Muscle of leg (tissue), 11 donors: ENCODE data around the gene PKN3. TPM values are rescaled to one million over a fixed set of nuclear protein-coding genes. Genes with fewer than 3 reads are reported as not detected.

Source experiments
- DNase-seq: peaks from one replicate; pipeline ENCODE4 v3.0.0; 2013
- H3K27ac ChIP-seq: one replicate; pipeline ENCODE4 v1.5.1; 2013; ENCODE audit warnings: mild to moderate bottlenecking, low read length, control low read depth
- H3K27me3 ChIP-seq: one replicate; pipeline ENCODE4 v1.6.1; 2013; ENCODE audit warnings: low read length; ENCODE audit not compliant: control insufficient read depth, insufficient read depth
- H3K36me3 ChIP-seq: one replicate; pipeline ENCODE4 v1.6.1; 2013; ENCODE audit warnings: low read length; ENCODE audit not compliant: control insufficient read depth, insufficient read depth
- H3K4me1 ChIP-seq: one replicate; pipeline ENCODE4 v1.6.1; 2013; ENCODE audit warnings: low read length; ENCODE audit not compliant: control insufficient read depth, insufficient read depth
- H3K4me3 ChIP-seq: one replicate; pipeline ENCODE4 v1.5.1; 2013; ENCODE audit warnings: low read length, control low read depth
- H3K9me3 ChIP-seq: replicated peaks from 2 replicates; pipeline ENCODE4 v1.6.1; 2013; ENCODE audit warnings: low read depth, low read length; ENCODE audit not compliant: control insufficient read depth
- WGBS: methylation state at CpG from one replicate; pipeline ENCODE4 v1.1.5; 2013; ENCODE audit warnings: missing lambda C conversion rate; ENCODE audit not compliant: insufficient coverage; 5-methylcytosine and 5-hydroxymethylcytosine counted together
- polyA plus RNA-seq, 8 donors: library from polyadenylated mRNA; unstranded; fragments of 120-200 nt; gene quantifications; one replicate each; pipeline versions ENCODE4 v1.2.1 to v1.2.3, GENCODE V29; 2013; ENCODE audit warnings: inconsistent platforms in 1 of 8, low replicate concordance in 1 of 8; ENCODE audit not compliant: insufficient read length in 8 of 8, insufficient read depth in 1 of 8
- total RNA-seq: library from RNA; stranded (reverse); fragments of 120-200 nt; gene quantifications from one replicate; pipeline ENCODE4 v1.2.4, GENCODE V29; 2013

Gene PKN3
- total and polyA plus RNA-seq, 9 donors, result 2.9 to 11.0 (median 8.6) TPM

DNA sequence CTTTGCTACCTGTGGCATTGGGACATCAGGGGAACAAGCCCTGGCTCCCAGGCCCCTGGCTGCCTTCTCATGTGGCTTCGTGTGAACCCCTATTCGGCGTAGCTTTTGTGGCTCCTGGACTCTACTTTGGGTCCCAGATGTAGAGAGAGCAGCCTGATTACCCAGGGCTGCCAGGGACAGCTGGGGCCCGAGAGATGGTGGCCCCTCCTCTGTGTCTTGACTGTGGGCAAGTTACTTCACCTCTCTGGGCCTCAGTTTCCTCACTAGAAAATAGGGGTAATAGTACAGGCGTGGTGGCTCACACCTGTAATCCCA, 2.0 kb downstream of the PKN3 start:
- WGBS, result 90% methylated on average over 2 of the region's 5 CpGs
- no peak for DNase-seq
- Histone ChIP-seq H3K4me3 (no peak overlapping the region), H3K36me3 (peaks cover 13% of the 10 kb centered on the region), H3K27ac (peak overlapping the region; percentile 29), H3K27me3 (no peaks in the 10 kb centered on the region), H3K4me1 (peaks cover 29% of the 10 kb centered on the region), H3K9me3 (no peaks in the 10 kb centered on the region)

DNA sequence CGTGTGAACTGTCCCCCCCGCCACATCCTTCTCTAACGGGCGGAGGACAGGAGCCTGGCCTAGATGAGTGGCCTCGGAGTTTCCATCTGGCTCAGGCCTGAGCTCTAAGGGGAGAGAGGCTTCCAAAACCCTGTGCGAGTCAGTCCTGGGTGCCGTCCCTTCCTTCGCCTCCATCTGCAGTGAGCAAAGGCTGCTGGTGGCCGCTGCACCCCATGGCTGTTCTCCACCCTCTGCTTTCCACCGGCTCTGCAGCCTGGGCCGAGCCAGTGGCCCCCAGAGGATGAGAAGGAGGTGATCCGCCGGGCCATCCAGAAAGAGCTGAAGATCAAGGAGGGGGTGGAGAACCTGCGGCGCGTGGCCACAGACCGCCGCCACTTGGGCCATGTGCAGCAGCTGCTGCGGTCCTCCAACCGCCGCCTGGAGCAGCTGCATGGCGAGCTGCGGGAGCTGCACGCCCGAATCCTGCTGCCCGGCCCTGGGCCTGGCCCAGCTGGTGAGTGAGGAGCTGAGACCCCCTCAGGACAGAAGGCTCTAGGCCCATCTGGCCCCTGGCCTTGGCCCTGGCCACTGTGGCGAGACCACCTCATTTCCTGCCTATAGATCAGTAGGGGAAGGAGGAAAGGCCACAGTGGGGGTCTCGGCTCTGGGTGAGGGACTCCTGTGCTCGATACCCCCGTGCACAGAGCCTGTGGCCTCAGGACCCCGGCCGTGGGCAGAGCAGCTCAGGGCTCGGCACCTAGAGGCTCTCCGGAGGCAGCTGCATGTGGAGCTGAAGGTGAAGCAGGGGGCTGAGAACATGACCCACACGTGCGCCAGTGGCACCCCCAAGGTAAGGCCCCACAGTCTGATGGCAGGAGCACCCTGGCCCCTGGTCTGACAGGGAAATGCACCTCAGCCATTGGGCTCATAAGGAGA, 3.0 kb downstream of the PKN3 start:
- Histone ChIP-seq H3K27me3 (no peaks in the 10 kb centered on the region), H3K9me3 (no peaks in the 10 kb centered on the region), H3K4me1 (peaks cover 29% of the 10 kb centered on the region), H3K4me3 (no peak overlapping the region), H3K27ac (peak overlapping the region; percentile 51), H3K36me3 (peaks cover 13% of the 10 kb centered on the region)
- WGBS, result 82% methylated on average over 29 of the region's 36 CpGs
- no peak for DNase-seq

DNA sequence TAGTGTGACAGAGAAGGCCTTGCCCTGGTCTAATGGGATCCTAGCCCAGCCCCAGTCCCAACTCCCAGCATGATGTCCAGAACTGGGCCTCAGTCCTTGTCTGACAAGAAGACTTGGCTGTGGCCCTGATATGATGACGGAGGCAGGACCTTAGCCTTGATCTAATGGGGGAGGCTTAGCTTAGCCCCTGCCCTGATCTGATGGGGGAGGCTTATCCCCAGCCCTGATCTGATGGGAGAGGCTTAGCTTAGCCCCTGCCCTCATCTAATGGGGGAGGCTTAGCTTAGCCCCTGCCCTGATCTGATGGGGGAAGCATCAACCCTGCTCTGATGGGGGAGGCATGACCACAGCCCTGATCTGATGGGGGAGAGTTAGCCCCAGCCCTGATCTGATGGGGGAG, 3.7 kb downstream of the PKN3 start:
- DNase-seq, result no peak
- H3K27me3 ChIP-seq, result no peaks in the 10 kb centered on the region
- no peak overlapping the region for H3K27ac ChIP-seq
- no peaks in the 10 kb centered on the region for H3K9me3 ChIP-seq
- H3K4me1 ChIP-seq, result peaks cover 29% of the 10 kb centered on the region
- H3K4me3 ChIP-seq, result no peak overlapping the region
- no CpG with 5 or more reads among the region's 1 CpG for WGBS
- peaks cover 13% of the 10 kb centered on the region for H3K36me3 ChIP-seq

DNA sequence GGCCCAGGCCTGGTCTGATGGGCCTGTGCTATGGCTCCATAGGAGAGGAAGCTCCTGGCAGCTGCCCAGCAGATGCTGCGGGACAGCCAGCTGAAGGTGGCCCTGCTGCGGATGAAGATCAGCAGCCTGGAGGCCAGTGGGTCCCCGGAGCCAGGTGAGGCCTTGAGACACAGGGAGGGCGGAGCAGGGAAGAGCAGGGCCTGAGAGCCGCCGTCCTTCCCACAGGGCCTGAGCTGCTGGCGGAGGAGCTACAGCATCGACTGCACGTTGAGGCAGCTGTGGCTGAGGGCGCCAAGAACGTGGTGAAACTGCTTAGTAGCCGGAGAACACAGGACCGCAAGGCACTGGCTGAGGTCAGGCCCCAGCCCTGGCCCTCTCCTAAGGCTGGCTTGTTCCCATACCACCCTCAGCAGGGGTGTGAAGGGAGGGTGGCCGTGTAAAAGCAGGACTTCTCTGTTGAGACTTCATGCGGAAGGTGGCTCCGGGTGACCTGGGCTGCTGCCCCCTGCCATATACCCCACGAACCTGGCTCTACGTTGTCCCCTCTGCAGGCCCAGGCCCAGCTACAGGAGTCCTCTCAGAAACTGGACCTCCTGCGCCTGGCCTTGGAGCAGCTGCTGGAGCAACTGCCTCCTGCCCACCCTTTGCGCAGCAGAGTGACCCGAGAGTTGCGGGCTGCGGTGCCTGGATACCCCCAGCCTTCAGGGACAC, 4.5 kb downstream of the PKN3 start:
- no peak overlapping the region for H3K4me3 ChIP-seq
- H3K4me1 ChIP-seq, result peaks cover 29% of the 10 kb centered on the region
- whole genome bisulfite sequencing, result 68% methylated on average over 21 of the region's 23 CpGs
- H3K9me3 ChIP-seq, result no peaks in the 10 kb centered on the region
- peak overlapping the region; percentile 7 for H3K27ac ChIP-seq
- H3K36me3 ChIP-seq, result peaks cover 13% of the 10 kb centered on the region
- no peaks in the 10 kb centered on the region for H3K27me3 ChIP-seq
- peak; percentile 40 for DNase-seq

DNA sequence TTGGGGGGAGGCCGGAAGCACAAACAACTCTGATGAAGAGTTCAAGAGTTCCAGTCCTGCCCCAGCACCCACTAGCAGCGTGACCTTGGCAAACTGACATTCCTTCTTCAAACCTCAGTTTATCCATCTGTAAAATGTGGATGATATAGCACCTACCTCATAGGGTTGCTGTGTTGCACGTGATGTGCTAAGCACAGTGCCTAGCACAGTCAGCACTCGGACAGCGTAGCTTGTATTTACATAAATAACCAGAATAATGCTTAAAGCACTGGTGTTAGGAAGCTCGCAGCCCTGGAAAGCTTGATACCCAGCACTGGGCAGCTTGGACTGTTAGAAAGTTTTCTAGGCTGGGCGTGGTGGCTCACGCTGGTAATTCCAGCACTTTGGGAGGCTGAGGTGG, 5.1 kb downstream of the PKN3 start:
- Histone ChIP-seq H3K4me1 (peaks cover 26% of the 10 kb centered on the region), H3K27ac (no peak overlapping the region), H3K9me3 (no peaks in the 10 kb centered on the region), H3K27me3 (no peaks in the 10 kb centered on the region), H3K36me3 (peaks cover 17% of the 10 kb centered on the region), H3K4me3 (no peak overlapping the region)
- no peak for DNase-seq
- 100% methylated on average over 1 of the region's 8 CpGs for WGBS

DNA sequence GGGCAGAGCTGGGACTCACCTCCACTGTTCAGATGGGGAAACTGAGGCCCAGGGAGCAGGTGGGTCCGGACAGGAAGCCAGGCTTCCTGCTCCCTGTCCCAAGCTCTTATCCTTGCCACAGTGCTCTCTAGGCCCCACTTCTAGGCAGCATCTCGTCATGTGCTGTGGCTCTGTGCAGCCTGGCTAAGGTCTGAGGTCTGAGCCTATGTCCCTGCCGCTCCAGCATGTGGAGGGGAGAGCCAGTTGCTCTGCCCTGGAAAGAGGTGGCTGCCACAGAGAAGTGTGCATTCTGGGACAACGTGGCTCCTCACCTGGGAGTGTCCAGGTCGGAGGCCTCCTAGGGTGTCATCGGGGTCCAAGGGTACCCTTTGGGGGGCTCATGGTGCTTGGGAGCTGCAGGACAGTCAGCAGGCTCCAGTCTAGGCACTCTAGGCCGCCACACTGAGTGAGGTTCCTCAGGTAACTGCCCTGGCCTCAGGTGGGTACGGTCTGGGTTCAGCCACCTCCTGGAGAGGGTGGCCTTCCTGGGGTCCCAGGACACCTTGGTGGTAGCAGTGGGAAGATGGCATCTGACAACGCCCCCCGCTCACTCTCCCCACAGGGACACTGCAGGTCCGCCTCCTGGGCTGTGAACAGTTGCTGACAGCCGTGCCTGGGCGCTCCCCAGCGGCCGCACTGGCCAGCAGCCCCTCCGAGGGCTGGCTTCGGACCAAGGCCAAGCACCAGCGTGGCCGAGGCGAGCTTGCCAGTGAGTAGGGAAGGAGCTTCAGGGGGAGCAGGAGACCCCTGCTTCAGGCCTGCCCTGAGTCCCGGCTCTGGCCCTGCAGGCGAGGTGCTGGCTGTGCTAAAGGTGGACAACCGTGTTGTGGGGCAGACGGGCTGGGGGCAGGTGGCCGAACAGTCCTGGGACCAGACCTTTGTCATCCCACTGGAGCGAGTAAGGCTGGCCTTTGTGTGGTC, 10.4 kb downstream of the PKN3 start:
- 80% methylated on average over 21 of the region's 26 CpGs for WGBS
- peaks cover 37% of the 10 kb centered on the region for H3K36me3 ChIP-seq
- DNase-seq, result no peak

DNA sequence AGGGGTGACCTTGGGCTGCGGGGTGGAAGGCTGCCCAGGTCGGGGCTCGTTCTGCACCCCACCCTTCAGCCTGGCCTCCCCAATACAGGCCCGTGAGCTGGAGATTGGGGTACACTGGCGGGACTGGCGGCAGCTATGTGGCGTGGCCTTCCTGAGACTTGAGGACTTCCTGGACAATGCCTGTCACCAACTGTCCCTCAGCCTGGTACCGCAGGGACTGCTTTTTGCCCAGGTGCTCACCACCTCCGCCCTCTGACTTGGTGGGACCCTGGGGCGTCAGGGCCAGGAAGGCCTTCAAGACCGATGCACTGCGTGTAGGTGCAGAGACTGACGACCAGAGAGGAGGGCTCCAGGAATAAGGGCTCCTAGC, 11.1 kb downstream of the PKN3 start:
- no peaks in the 10 kb centered on the region for H3K9me3 ChIP-seq
- H3K27me3 ChIP-seq, result no peaks in the 10 kb centered on the region
- no peak overlapping the region for H3K4me3 ChIP-seq
- DNase-seq, result no peak
- 92% methylated on average over 10 of the region's 13 CpGs for WGBS
- H3K36me3 ChIP-seq, result peaks cover 38% of the 10 kb centered on the region
- H3K27ac ChIP-seq, result no peak overlapping the region
- no peaks in the 10 kb centered on the region for H3K4me1 ChIP-seq

More for the DNA sequence above, 10.4 kb downstream of the PKN3 start:
- Histone ChIP-seq H3K27me3 (no peaks in the 10 kb centered on the region), H3K27ac (no peak overlapping the region), H3K4me1 (no peaks in the 10 kb centered on the region), H3K4me3 (no peak overlapping the region), H3K9me3 (no peaks in the 10 kb centered on the region)

DNA sequence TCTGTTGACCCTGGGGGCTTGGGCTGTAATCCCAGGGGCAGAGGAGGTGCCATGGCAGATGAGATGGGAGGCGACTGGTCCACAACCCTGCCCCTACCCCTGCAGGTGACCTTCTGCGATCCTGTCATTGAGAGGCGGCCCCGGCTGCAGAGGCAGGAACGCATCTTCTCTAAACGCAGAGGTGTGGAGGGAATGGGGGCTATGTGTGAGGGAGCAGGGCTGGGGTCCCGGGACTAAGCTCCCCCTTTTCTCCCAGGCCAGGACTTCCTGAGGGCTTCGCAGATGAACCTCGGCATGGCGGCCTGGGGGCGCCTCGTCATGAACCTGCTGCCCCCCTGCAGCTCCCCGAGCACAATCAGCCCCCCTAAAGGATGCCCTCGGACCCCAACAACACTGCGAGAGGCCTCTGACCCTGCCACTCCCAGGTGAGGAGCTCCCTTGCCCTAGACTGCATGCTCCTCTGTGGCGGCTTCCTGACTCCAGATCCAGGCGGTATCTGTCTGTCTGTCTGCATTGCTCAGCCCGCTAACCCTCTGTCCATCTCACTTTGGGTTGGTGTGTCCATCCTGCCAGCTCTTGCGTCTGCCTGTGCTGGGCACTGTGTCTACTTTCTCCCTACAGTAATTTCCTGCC, 11.8 kb downstream of the PKN3 start:
- H3K27me3 ChIP-seq, result no peaks in the 10 kb centered on the region
- 88% methylated on average over 13 of the region's 19 CpGs for WGBS

DNA sequence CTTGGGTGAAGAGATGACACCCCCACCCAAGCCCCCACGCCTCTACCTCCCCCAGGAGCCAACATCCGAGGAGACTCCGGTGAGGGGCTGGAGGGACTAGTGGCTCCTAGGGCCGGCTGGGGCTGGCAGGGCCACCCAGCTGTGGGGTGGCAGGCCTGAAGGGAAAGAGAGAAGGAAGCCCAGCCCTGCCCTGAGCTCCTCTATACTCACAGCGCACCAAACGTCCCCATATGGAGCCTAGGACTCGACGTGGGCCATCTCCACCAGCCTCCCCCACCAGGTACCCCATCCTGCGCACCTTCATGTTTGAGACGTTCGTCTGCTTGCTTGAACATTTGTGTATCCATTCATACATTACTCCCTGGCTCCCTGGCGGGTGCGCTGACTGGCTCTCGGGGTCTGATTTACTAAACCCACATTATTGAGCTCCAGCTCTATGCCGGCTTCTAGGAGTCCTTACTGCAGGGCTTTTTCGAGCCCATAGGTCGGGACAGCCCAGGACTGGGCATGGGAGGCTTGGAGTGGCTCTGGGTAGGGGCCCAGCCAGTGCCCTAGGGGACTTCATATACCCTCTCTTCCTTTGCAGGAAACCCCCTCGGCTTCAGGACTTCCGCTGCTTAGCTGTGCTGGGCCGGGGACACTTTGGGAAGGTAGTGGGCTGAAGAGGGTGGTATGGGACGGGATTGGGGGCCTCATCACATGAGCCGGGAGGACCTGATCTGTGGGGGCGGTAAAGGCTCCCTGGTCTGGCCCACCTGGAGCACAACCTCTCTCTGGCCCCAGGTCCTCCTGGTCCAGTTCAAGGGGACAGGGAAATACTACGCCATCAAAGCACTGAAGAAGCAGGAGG, 12.5 kb downstream of the PKN3 start:
- no peak for DNase-seq
- Histone ChIP-seq H3K36me3 (peaks cover 42% of the 10 kb centered on the region), H3K9me3 (no peaks in the 10 kb centered on the region), H3K4me1 (no peaks in the 10 kb centered on the region), H3K27ac (no peak overlapping the region), H3K4me3 (no peak overlapping the region), H3K27me3 (no peaks in the 10 kb centered on the region)
- WGBS, result 85% methylated on average over 17 of the region's 24 CpGs

More for the DNA sequence above, 11.8 kb downstream of the PKN3 start:
- DNase-seq, result no peak
- no peak overlapping the region for H3K4me3 ChIP-seq
- peaks cover 38% of the 10 kb centered on the region for H3K36me3 ChIP-seq
- H3K27ac ChIP-seq, result no peak overlapping the region
- H3K4me1 ChIP-seq, result no peaks in the 10 kb centered on the region
- H3K9me3 ChIP-seq, result no peaks in the 10 kb centered on the region
